DOHH2 (cell line): Measurements from ENCODE around the gene RHCE.
A peak's percentile ranks its signal among the peaks of the same experiment; 100 is the strongest.
"Not testable (repeated sequence)": the region's sequence is repeated elsewhere in the genome, so short reads cannot be mapped to it uniquely, and the experiment has no call there.

ENCODE experiments used
- H3F3A ChIP-seq: fragments of 200-600 bp; sonication (generic), shearing (Covaris generic); 2 replicates; pipeline ENCODE4 v1.6.0; 2016; ENCODE audit warnings: antibody characterized with exemption, mild to moderate bottlenecking; ENCODE audit not compliant: control insufficient read depth, insufficient read depth
- H3K27ac ChIP-seq: fragments of 200-600 bp; sonication (generic); 2 replicates; pipeline ENCODE4 v1.5.1; 2014; ENCODE audit warnings: low read depth, mild to moderate bottlenecking, low read length, moderate library complexity
- H3K27me3 ChIP-seq: fragments of 200-600 bp; sonication (generic); 2 replicates; pipeline ENCODE4 v1.6.1; 2014; ENCODE audit warnings: mild to moderate bottlenecking, low read length, mixed read lengths; ENCODE audit not compliant: control insufficient read depth
- H3K36me3 ChIP-seq: fragments of 200-600 bp; sonication (generic); 2 replicates; pipeline ENCODE4 v1.6.1; 2014; ENCODE audit warnings: mild to moderate bottlenecking, low read length, moderate library complexity, mixed read lengths; ENCODE audit not compliant: control insufficient read depth
- H3K4me1 ChIP-seq: fragments of 200-600 bp; sonication (generic); 2 replicates; pipeline ENCODE4 v1.6.1; 2014; ENCODE audit warnings: mild to moderate bottlenecking, low read length, mixed read lengths; ENCODE audit not compliant: control insufficient read depth
- H3K4me2 ChIP-seq: fragments of 200-600 bp; sonication (generic); 2 replicates; pipeline ENCODE4 v1.6.0; 2014; ENCODE audit warnings: mild to moderate bottlenecking, low read length, moderate library complexity
- H3K4me3 ChIP-seq: fragments of 200-600 bp; sonication (generic); 2 replicates; pipeline ENCODE4 v1.5.1; 2014; ENCODE audit warnings: mild to moderate bottlenecking, low read length, mixed read lengths
- H3K79me2 ChIP-seq: fragments of 200-600 bp; sonication (generic); 2 replicates; pipeline ENCODE4 v1.6.1; 2014; ENCODE audit warnings: mild to moderate bottlenecking, low read length, mixed read lengths; ENCODE audit not compliant: control insufficient read depth
- H3K9me2 ChIP-seq: fragments of 200-600 bp; sonication (generic); replicated peaks from 2 replicates; pipeline ENCODE4 v1.6.1; 2014; ENCODE audit warnings: mild to moderate bottlenecking, low read length, mixed read lengths; ENCODE audit not compliant: control insufficient read depth
- H3K9me3 ChIP-seq: fragments of 200-600 bp; sonication (generic); 2 replicates; pipeline ENCODE4 v1.6.1; 2014; ENCODE audit warnings: antibody characterized with exemption, low read length, mixed read lengths; ENCODE audit not compliant: control insufficient read depth, insufficient read depth
- H4K20me1 ChIP-seq: fragments of 200-600 bp; sonication (generic); 2 replicates; pipeline ENCODE4 v1.6.0; 2014; ENCODE audit warnings: low read depth, mild to moderate bottlenecking, antibody characterized with exemption, low read length, moderate library complexity; ENCODE audit not compliant: control insufficient read depth, insufficient read depth
- EZH2phosphoT487 ChIP-seq: fragments of 200-600 bp; sonication (generic); IDR thresholded peaks from 2 replicates; pipeline ENCODE4 v1.6.1; 2017; ENCODE audit warnings: borderline replicate concordance, mild to moderate bottlenecking, antibody characterized with exemption, low read length, moderate library complexity, mixed read lengths
- TF ChIP-seq, protein P1 (sequence below): fragments of 200-600 bp; sonication (generic); IDR thresholded peaks from one replicate; pipeline ENCODE4 v1.5.1; 2014; ENCODE audit warnings: antibody characterized with exemption, mild to moderate bottlenecking, low read depth, low read length; ENCODE audit not compliant: poor library complexity, severe bottlenecking

RHCE gene

DNA sequence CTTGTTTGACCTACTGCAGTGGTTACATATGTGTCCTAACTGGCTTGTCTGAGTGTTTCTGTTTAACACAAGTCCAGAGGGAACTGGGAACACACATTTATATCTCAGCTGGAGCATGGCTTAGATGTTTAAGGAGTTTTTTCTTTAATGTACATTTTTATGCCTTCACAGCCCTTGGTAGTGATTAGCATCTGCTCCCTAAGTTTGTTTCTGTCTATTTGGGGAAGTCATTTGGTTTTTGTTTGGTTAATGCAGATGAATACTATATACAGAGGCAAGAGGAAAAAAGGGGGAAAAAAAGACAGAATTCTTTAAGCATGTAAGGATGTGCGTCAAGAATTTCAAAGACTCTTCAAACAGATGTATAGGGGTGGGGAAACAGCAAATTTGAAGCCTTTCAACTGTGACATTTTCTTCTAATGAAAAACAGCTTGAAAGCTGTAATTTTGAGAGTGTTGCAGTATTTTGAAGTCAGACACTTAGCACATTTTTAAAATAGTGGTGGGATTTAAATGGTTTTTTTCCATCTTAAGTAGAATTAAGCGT lies 25.4 kb upstream of the RHCE start:
- Histone ChIP-seq H3K9me3 (no peaks in the 10 kb centered on the region), H3K36me3 (peaks cover 38% of the 10 kb centered on the region), H3K4me2 (peak overlapping the region; percentile 53), H3K79me2 (peaks cover 86% of the 10 kb centered on the region), H3F3A (peaks cover 19% of the 10 kb centered on the region), H3K4me1 (peaks cover 59% of the 10 kb centered on the region), H3K27me3 (no peaks in the 10 kb centered on the region), H3K27ac (peak overlapping the region; percentile 62), H3K4me3 (peak overlapping the region; percentile 10; the same call in 1 of the 2 replicates), H4K20me1 (no peaks in the 10 kb centered on the region), H3K9me2 (no peaks in the 10 kb centered on the region)
- no peak for TF ChIP-seq EZH2phosphoT487

DNA sequence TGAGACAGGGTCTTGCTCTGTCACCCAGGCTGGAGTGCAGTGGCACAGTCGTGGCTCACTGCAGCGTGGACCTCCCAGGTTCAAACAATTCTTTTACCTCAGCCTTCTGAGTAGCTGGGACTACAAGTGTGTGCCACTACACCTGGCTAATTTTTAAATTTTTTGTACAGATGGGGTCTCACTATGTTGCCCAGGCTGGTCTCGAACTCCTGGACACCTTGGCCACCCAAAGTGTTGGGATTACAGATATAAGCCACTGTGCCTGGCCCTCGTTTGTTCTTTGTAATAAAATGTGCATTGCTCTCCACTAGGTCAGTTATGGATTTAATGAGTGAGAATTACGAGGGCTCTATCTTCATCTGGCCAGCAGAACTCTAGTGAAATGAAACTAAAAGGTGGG lies 24.0 kb upstream of the RHCE start:
- not testable (repeated sequence) for H3K4me2 ChIP-seq, H3K9me3 ChIP-seq, H3K9me2 ChIP-seq, H3K27me3 ChIP-seq, H4K20me1 ChIP-seq, H3K27ac ChIP-seq, H3F3A ChIP-seq, H3K4me3 ChIP-seq
- H3K4me1 ChIP-seq, result peaks cover 45% of the 10 kb centered on the region
- H3K79me2 ChIP-seq, result peaks cover 88% of the 10 kb centered on the region
- peaks cover 26% of the 10 kb centered on the region for H3K36me3 ChIP-seq

- no peaks in the 10 kb centered on the region for H4K20me1 ChIP-seq
- TF ChIP-seq, protein P1, sequence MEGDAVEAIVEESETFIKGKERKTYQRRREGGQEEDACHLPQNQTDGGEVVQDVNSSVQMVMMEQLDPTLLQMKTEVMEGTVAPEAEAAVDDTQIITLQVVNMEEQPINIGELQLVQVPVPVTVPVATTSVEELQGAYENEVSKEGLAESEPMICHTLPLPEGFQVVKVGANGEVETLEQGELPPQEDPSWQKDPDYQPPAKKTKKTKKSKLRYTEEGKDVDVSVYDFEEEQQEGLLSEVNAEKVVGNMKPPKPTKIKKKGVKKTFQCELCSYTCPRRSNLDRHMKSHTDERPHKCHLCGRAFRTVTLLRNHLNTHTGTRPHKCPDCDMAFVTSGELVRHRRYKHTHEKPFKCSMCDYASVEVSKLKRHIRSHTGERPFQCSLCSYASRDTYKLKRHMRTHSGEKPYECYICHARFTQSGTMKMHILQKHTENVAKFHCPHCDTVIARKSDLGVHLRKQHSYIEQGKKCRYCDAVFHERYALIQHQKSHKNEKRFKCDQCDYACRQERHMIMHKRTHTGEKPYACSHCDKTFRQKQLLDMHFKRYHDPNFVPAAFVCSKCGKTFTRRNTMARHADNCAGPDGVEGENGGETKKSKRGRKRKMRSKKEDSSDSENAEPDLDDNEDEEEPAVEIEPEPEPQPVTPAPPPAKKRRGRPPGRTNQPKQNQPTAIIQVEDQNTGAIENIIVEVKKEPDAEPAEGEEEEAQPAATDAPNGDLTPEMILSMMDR, result no peak
- TF ChIP-seq EZH2phosphoT487, result no peak
- peaks cover 95% of the 10 kb centered on the region for H3K79me2 ChIP-seq
- no peak overlapping the region for H3K4me3 ChIP-seq
- H3K36me3 ChIP-seq, result peaks cover 17% of the 10 kb centered on the region
- no peaks in the 10 kb centered on the region for H3K9me3 ChIP-seq
- peaks cover 9% of the 10 kb centered on the region for H3F3A ChIP-seq
- H3K27me3 ChIP-seq, result no peaks in the 10 kb centered on the region
- peaks cover 39% of the 10 kb centered on the region for H3K4me1 ChIP-seq
- no peaks in the 10 kb centered on the region for H3K9me2 ChIP-seq
- no peak overlapping the region for H3K27ac ChIP-seq
- H3K4me2 ChIP-seq, result no peak overlapping the region
Measured at GRCh38 chr1:25443030-25443699, 22.5 kb upstream of the RHCE start.

GRCh38 chr1:25442178-25442577 lies 21.6 kb upstream of the RHCE start:
- Histone ChIP-seq H3K9me2 (no peaks in the 10 kb centered on the region), H3K4me1 (peaks cover 35% of the 10 kb centered on the region), H3K9me3 (no peaks in the 10 kb centered on the region), H3K36me3 (peaks cover 15% of the 10 kb centered on the region), H3K79me2 (peaks cover 95% of the 10 kb centered on the region), H3K27ac (no peak overlapping the region), H3K4me3 (no peak overlapping the region), H3K4me2 (no peak overlapping the region), H3K27me3 (no peaks in the 10 kb centered on the region), H4K20me1 (0 out of 2 replicates have a peak, but pooled peaks cover 2% of the 10 kb centered on the region), H3F3A (peaks cover 3% of the 10 kb centered on the region)
- TF ChIP-seq, protein P1, result no peak
- no peak for TF ChIP-seq EZH2phosphoT487
